Measurements from ENCODE around the gene TRIM13.
"Not testable (repeated sequence)": the region's sequence is repeated elsewhere in the genome, so short reads cannot be mapped to it uniquely, and the experiment has no call there.

TRIM13 gene

GRCh38 chr13:49996951-49997895, at the start of gene TRIM13:
Gene TRIM13, plus strand, starts transcription at chr13:49997042. Its CDS starts 14,899 bp downstream, at chr13:50011941.
- DNase-seq (ENCODE audit: low spot score): peak; percentile 80

- not testable (repeated sequence) for DNase-seq (ENCODE audit: low spot score)
Measured at GRCh38 chr13:49948777-49949270, 48.0 kb upstream of the TRIM13 start.

GRCh38 chr13:49951754-49952535, 44.9 kb upstream of the TRIM13 start:
- no peak for DNase-seq (ENCODE audit: low spot score)

DNA sequence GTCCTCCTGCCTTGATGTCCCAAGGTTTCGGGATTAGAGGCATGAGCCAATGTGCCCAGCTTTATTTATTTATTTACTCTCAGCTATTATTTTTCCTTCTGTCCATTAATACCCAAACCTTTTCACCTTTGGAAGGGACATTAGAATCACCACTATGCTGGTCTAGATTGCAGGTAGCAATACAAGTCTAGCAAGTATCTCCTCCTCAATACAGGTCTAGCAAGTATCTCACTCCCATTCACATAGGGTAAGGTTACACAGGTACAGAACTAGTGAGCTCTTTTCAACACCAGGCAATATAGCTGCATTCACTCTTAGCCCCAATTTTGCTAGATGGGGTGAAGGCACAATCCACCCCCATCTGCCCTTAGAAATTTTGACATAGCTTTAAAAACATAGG, 43.3 kb upstream of the TRIM13 start:
- no peak for DNase-seq (ENCODE audit: low spot score)

DNA sequence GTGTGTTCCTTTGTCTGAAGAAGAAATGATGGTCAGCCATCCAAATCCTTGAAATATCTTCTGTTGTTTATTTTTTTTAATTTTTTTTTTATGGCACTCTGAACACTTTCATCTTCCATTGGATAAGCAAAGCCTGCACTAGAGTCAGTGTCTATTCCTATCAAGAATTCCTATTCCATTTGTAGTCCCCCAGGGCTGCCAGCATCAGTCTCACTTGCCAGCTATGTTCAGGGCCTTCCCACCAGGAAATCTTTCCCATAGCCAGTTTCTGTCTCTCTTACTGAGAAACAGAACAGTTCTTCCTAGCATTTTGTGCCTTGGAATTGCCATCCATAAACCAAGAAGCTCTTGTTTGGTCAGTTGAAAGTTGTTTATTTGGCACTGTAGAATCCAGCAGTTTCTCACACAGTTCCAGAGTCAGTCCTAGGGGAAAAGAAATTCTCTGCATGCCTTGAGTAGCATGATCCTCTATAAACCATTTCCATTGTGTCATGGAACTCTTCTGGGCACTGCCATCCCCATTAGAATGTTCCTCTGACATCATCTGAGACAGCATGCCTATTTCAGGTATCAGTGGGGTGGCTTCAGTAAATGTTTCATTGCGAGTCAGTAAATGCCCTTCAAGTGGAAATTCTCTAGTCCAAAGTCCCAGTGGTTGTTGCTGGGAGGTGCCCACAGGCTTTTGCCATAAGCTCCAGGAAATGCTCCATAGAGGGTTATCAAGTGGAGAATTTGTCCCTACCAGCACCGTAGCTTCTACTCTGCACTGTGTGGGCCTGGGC, 42.0 kb upstream of the TRIM13 start:
- DNase-seq (ENCODE audit: low spot score): no peak

DNA sequence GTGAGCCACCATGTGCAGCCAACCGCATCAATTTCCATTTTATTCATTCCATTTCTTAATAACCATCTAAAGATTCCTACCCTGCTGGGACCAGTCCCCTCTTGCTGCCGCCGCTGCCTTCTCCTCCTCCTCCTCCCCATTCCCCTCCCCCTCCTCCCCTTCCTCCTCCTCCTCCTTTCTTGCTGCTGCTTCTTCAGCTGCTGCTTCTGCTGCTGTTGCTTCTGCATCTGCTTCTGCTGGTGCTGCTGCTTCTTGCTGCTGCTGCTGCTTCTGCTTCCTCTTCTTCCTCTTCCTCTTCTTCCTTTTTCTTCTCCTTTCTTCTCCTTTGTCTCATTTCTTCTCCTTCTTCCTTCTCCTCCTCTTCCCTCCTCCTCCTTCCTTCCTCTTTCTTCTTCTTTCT, 40.7 kb upstream of the TRIM13 start:
- no peak for DNase-seq (ENCODE audit: low spot score)

DNA sequence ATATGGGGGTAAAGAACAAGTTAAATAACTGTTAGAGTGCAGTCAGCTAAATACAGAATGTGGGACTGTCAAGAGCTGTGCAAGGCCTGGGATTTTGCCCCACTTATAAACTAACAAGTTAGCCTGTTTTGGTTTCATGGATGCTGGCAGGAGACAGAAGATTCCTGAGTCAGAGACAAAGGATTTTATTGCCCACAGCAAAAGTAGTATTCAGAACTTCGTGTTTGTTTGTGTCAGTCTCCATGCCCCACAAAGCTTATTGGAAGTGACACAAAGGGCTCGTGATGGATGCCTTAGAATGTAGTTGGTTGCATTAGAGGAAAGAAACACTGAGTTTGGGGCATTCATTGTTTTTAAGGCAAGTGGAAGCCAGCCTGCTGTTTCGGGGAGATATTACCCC, 38.5 kb upstream of the TRIM13 start:
- DNase-seq (ENCODE audit: low spot score): no peak

DNA sequence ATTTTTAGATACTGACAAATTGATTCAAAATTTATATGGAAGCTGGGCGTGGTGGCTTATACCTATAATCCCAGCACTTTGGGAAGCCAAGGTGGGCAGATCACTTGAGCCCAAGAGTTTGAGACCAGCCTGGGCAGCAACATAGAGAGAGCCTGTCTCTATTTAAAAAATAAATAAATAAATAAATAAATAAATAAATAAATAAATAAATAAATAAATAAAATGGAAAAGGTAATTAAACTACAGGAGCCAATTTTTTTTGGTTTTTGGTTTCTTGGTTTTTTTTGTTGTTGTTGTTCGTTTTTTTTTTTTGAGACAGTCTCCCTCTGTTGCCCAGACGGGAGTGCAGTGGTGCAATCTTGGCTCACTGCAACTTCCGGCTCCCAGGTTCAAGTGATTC, 29.4 kb upstream of the TRIM13 start:
- DNase-seq (ENCODE audit: low spot score): no peak

DNA sequence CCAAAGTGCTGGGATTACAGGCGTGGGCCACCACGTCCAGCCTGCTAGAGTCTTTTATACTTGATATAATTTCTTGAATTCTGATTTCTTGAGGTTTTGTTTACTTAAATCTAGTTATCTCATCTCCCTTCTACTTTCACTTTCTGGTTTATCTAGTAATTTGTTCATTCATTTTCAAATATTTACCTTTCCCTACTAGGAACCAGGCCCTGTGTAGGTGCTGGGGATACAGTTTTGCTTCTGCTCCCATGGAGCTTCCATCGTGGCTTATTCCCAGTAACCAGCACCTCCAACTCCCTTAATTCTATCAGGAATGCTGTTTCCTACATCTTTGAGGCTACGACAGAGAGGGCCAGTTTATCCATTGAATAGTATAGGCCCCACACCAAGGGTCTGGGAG, 24.1 kb upstream of the TRIM13 start:
- no peak for DNase-seq (ENCODE audit: low spot score)

GRCh38 chr13:49975826-49976225, 21.0 kb upstream of the TRIM13 start:
- no peak for DNase-seq (ENCODE audit: low spot score)

DNA sequence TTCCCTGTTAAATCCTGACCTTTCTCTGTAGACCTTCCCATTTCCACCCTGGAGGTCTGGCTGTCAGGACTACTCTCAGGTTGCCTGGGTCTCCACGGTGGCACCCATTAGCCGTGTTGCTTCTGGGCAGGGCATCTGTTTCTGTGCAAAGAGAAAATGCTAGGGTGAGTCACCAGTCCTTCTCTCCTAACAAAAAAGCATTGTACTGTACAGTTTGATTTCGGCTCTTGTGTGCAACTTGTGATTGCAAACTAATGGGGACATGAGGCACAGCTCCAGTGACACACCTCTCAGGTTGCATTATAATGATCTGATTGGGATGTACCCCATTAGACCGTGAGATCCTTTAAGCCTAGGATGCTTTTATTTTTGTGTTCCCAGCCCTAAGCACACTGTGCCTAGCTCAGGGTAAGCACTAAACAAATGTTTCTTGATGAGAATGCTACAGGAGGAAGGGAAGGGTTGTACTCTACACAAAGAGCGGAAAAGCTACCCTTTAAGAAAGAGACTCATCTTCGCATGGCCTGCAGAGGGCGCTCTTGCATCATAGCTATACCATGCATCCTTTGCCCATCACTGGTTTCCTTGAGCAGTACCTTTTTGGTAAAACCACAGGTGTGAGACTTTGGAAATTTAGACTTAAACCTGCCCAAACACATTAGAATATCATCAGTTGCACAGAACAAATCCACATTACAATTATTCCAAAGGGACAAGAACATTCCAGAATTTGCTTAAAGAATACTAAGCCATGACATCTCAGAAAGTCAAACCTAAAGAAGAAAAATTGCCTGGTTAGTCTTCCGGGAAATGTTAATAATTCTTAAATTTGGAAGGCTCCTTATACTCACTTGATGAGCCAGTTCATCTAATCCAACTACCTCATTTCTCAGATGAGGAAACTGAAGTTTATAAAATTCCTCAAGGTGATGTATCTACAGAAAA, 20.3 kb upstream of the TRIM13 start:
- DNase-seq (ENCODE audit: low spot score): peak; percentile 75

DNA sequence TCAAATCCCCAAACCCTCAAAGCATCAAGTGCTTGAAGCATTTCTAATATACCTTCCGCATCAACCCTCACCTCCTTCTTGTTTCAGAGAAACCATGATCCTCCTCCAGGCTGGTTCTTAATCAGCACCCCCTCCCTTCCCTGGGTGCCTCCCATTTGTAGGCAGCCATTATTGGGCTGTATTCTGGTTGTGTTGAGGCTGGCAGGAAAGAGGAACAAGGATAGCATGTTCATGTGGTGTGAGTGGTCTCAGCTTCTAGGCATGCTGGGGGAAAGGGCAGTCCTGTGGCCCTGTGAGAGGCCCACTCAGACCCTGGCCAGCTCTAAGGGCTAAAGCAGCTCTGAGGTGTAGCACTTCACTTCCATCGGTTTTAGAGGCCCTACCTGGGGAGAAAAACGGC, 18.9 kb upstream of the TRIM13 start:
- no peak for DNase-seq (ENCODE audit: low spot score)

DNA sequence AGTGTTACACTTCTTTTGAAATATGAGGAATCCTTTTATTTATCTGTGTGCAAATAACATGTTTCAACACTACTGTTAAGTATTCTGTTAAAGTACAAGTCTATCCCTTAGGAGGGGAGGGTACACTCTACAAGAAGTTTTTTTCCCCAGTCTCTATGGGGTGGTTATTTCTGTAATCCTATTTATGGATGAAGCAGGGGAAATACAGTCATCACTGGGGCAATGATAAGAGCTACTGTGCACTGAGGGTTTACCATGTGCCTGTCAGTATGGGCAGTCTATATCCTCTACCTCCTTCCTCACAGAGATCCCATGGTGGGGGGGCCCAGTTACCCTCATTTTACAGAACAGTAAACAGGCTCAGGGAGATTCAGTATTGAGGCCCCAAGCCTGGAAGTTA, 16.6 kb upstream of the TRIM13 start:
- DNase-seq (ENCODE audit: low spot score): no peak

GRCh38 chr13:49985129-49985528, 11.7 kb upstream of the TRIM13 start:
- no peak for DNase-seq (ENCODE audit: low spot score)

DNA sequence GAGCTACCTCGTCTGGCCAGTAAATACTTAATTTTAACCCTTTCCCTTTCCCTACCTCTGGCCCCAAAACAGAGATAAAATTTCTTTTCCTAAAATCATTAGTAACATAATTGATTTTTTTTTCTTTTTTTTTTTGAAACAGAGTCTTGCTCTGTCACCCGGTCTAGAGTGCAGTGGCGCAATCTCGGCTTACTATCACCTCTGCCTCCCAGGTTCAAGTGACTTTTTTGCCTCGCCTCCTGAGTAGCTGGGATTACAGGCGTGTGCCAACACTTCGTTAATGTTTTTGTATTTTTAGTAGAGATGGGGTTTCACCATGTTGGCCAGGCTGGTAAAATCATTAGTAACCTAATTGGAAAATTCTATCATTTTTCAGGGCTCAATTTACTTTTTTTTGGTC, 10.4 kb upstream of the TRIM13 start:
- DNase-seq (ENCODE audit: low spot score): no peak

GRCh38 chr13:49990612-49991011, 6.2 kb upstream of the TRIM13 start:
- not testable (repeated sequence) for DNase-seq (ENCODE audit: low spot score)

DNA sequence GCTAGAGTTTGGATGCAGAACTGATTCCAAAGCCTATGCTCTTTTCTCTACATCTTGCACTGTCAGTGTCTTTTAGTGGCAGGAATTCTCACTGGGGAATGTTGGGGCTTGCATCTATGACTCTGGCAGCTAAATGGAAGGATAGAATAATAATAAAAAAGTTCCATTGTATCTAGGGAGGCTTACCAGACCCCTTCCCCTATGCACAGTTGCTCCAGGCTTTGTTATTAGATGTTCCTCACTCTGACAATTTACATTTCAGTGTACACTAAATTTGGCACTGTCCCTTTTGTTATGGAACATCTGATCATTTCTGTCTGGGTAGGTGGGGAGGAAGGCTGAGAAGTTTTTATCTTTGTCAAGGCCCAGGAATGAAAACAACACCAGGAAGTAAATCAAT, 3.7 kb upstream of the TRIM13 start:
- DNase-seq (ENCODE audit: low spot score): no peak

GRCh38 chr13:49993666-49994065, 3.2 kb upstream of the TRIM13 start:
- DNase-seq (ENCODE audit: low spot score): no peak

- DNase-seq (ENCODE audit: low spot score): no peak
Measured at GRCh38 chr13:49995625-49996101, 1.2 kb upstream of the TRIM13 start.

DNA sequence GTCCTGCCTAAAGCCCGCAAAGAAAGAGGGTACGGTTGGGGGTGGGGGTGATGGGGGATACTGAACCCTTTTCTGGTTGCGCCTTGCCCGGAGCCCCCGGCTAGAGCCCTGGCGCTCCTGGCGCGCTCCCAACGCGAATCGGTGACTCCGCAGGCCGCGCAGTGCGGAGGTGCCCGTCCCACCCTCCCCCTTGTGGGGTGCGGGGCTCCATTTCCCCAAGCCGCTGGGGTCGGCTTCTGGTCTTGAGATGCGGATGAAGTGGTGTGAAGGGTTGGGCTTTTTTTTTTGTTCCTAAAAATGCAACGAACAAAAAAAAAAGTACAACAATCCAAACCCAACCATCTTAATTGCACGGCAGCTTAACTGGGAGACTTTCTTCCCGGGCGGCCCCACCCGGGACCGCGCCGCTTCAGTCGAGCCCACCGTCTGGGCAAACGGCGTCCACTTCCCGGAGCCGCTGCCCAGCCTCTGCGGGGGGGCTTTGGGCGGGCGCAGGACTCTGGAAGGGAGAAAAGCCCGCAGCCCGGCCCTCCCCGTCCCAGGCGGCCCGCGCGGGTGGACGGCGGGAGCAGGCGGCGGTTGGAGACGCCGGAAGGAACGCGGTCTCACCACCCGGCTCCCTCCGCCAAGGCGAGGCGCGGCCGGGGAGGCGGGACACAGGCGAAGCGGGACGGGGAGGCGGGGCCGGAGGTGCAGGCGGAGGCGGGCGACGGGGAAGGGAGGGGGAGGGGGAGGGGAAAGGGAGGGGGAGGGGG, 504 bp upstream of the TRIM13 start:
- DNase-seq (ENCODE audit: low spot score): peak; percentile 73

All from kidney capillary endothelial cell (primary cell).